ENCODE measurements around the gene SMIM45.

SMIM45 gene

DNA sequence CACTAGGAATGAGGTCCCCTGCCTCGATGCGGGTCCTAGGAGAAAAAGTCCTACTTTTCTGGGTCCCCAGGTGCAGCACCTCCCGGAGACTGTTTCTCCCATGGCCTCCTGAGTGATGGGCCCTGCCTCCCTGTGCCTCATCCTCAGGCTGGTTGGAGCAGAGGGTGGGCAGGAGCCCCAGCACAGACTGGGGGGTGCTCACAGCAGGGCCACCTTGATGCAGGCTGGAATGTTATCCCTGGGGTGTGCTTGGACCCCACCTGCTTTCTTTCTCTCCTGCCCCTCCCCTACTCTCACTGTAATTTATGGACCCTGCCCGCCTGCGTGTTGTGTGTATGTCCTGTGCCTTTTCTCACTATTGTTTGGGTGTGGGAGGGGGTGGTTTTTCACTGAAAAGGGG, 45.1 kb upstream of the SMIM45 start:
- TF ChIP-seq RAD21 (IDR thresholded peaks at IDR 0.05; ENCODE audit: low read depth) (no peak), EP300 (IDR thresholded peaks at IDR 0.05; ENCODE audit: borderline replicate concordance) (no peak), ZBTB7A (IDR thresholded peaks at IDR 0.05; ENCODE audit: low read depth) (no peak), TCF12 (IDR thresholded peaks at IDR 0.05; ENCODE audit: low read depth) (no peak), YY1 (IDR thresholded peaks at IDR 0.05; ENCODE audit: low read depth) (no peak), EGR1 (IDR thresholded peaks at IDR 0.05) (no peak), TEAD4 (IDR thresholded peaks at IDR 0.05) (no peak), REST (IDR thresholded peaks at IDR 0.05; ENCODE audit: low read depth) (no peak), FOXM1 (IDR thresholded peaks at IDR 0.05; ENCODE audit: borderline replicate concordance, low read depth) (no peak), CEBPB (IDR thresholded peaks at IDR 0.05) (no peak), NFIC (IDR thresholded peaks at IDR 0.05) (no peak), CREB1 (IDR thresholded peaks at IDR 0.05; ENCODE audit: low read depth) (no peak)

GRCh38 chr22:41907436-41908401, 44.2 kb upstream of the SMIM45 start:
- no peak for TF ChIP-seq ZBTB7A (IDR thresholded peaks at IDR 0.05; ENCODE audit: low read depth)
- TF ChIP-seq TCF12 (IDR thresholded peaks at IDR 0.05; ENCODE audit: low read depth): no peak
- TF ChIP-seq REST (IDR thresholded peaks at IDR 0.05; ENCODE audit: low read depth): no peak
- TF ChIP-seq TEAD4 (IDR thresholded peaks at IDR 0.05): no peak
- TF ChIP-seq CREB1 (IDR thresholded peaks at IDR 0.05; ENCODE audit: low read depth): no peak
- no peak for TF ChIP-seq EGR1 (IDR thresholded peaks at IDR 0.05)
- no peak for TF ChIP-seq USF1 (IDR thresholded peaks at IDR 0.05)
- no peak for TF ChIP-seq NFIC (IDR thresholded peaks at IDR 0.05)

DNA sequence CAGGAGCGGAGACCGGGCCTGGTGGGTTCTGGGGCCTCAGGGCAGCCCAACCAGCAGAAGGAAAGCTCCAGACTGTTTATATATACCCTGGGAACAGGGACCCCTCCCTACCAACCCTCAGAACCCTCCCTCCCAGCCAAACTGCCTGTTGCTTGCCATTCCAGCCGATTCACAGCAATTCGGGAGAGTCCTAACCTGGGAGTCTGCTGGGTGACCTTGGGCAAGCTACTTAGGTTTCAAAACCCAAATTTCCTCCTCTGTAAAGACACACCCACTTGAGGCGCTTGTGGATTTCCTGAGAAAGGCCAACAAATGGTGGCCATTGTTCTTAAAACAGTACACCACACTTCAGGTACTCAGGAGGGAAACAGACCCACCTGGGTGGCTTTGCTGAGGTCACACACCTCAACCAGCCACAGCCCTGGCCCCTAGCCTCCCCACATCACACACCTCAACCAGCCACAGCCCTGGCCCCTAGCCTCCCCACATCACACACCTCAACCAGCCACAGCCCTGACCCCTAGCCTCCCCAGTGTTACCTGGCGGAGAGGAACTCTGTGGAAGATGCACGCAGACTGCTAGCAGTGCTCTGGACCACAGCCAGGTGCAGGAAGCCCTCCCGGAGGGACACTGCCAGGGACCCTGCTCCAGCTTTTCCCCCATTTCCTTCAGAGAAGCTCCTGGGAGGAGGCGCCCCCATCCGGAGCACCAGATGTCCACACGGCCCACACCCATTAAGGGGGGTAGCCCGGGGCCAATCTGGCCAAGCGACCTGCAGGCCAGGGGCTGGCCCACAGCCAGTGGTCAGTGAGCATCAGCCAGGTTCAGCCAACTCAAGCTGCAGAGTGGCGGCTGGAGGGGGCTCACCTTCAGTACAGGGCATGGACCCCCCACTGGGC, 43.3 kb upstream of the SMIM45 start:
- TF ChIP-seq TEAD4 (IDR thresholded peaks at IDR 0.05): no peak
- peak; percentile 46; the same call in 1 of the 2 replicates for TF ChIP-seq ZBTB7A (IDR thresholded peaks at IDR 0.05; ENCODE audit: low read depth)

GRCh38 chr22:41909310-41910049, 42.5 kb upstream of the SMIM45 start:
- TF ChIP-seq TAF1 (IDR thresholded peaks at IDR 0.05; ENCODE audit: low read depth): no peak

DNA sequence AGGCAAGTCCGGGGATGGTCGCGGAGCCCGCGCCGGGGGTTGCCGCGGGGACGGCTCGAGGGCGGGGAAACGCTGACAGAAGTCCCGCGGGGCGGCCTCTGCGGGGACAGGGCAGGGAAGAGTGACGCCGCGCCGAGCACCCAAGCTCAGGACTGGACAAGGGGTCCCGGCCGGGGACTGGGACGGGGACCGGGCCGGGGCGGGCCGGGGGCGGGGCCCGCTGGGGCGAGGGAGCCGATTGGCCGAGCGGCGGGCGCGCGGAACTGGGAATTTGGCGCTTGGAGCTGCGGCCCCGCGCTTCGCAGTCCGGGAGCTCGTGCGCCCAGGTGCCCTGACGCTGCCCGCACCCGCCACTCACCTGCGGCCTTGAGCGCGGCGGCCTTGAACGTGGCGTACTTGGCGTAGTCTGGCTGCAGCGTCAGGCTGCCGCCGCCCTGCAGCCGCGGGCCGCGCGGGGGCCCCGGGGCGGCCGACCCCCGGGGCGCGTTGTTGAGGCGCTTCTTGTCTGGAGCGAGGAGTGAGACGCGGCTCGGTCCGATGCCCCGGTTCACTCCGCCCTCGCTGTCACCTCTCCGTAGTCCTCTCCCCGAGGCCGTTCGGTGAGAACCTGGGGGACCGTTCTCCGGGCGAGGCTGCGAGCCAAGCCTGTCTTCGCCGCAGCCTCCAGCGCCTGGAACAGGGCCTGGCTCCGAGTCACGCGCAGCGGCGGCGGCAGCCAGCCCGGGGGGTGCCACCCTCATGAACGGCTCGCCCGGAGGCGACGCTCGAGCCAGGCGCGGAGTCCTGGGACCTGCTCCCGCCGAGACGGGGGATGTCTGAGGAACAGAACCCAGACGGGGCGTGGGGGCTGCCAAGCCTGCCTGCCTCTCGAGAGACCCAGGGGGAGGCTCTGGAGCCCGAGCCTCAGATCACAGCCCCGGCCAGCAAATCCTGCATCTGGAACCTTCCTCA, 41.6 kb upstream of the SMIM45 start:
- TF ChIP-seq USF1 (IDR thresholded peaks at IDR 0.05) (no peak), TEAD4 (IDR thresholded peaks at IDR 0.05) (no peak), EP300 (IDR thresholded peaks at IDR 0.05; ENCODE audit: borderline replicate concordance) (no peak), YY1 (IDR thresholded peaks at IDR 0.05; ENCODE audit: low read depth) (no peak), FOXM1 (IDR thresholded peaks at IDR 0.05; ENCODE audit: borderline replicate concordance, low read depth) (no peak), ZBTB7A (IDR thresholded peaks at IDR 0.05; ENCODE audit: low read depth) (no peak), CREB1 (IDR thresholded peaks at IDR 0.05; ENCODE audit: low read depth) (no peak), NFIC (IDR thresholded peaks at IDR 0.05) (no peak), TAF1 (IDR thresholded peaks at IDR 0.05; ENCODE audit: low read depth) (no peak), EGR1 (IDR thresholded peaks at IDR 0.05) (no peak), REST (IDR thresholded peaks at IDR 0.05; ENCODE audit: low read depth) (no peak), MAX (IDR thresholded peaks at IDR 0.05) (no peak), RAD21 (IDR thresholded peaks at IDR 0.05; ENCODE audit: low read depth) (no peak), TCF12 (IDR thresholded peaks at IDR 0.05; ENCODE audit: low read depth) (no peak), CEBPB (IDR thresholded peaks at IDR 0.05) (no peak)
